ENCODE measurements around the gene RNF126. TPM values are rescaled to one million over a fixed set of nuclear protein-coding genes. Genes with fewer than 3 reads are reported as not detected.
A peak's percentile ranks its signal among the peaks of the same experiment; 100 is the strongest.

RNF126 gene
- total RNA-seq, 1 donor from 2014 or later: 32.9 TPM

- no peak for TF ChIP-seq CTCF (IDR thresholded peaks at IDR 0.05)
- Histone ChIP-seq H3K4me3 (no peak overlapping the region), H3K27ac (no peak overlapping the region), H3K4me1 (no peaks in the 10 kb centered on the region), H3K27me3 (no peaks in the 10 kb centered on the region), H3K36me3 (no peaks in the 10 kb centered on the region), H3K9me3 (no peaks in the 10 kb centered on the region)
- no peak for DNase-seq
- ATAC-seq: no peak
- intact Hi-C loops (cut with DNase I): no loop called here
Measured at GRCh38 chr19:687569-688166, 24.7 kb upstream of the RNF126 start.

GRCh38 chr19:686589-687297 lies 23.7 kb upstream of the RNF126 start:
- Histone ChIP-seq H3K27me3 (no peaks in the 10 kb centered on the region), H3K4me1 (no peaks in the 10 kb centered on the region), H3K9me3 (no peaks in the 10 kb centered on the region), H3K36me3 (no peaks in the 10 kb centered on the region), H3K27ac (no peak overlapping the region), H3K4me3 (no peak overlapping the region)
- no peak for TF ChIP-seq CTCF (IDR thresholded peaks at IDR 0.05)
- no peak for DNase-seq
- intact Hi-C loops (cut with DNase I): no loop called here
- ATAC-seq: no peak

GRCh38 chr19:685454-685931 lies 22.5 kb upstream of the RNF126 start:
- ATAC-seq (no peak), DNase-seq (no peak)
- H3K4me1 ChIP-seq: no peaks in the 10 kb centered on the region
- intact Hi-C loops (cut with DNase I): no loop called here
- no peak for TF ChIP-seq CTCF (IDR thresholded peaks at IDR 0.05)
- no peak overlapping the region for H3K27ac ChIP-seq
- no peak overlapping the region for H3K4me3 ChIP-seq
- H3K36me3 ChIP-seq: no peaks in the 10 kb centered on the region
- no peaks in the 10 kb centered on the region for H3K27me3 ChIP-seq
- H3K9me3 ChIP-seq: no peaks in the 10 kb centered on the region

- Histone ChIP-seq H3K27ac (no peak overlapping the region), H3K27me3 (no peaks in the 10 kb centered on the region), H3K9me3 (no peaks in the 10 kb centered on the region), H3K4me3 (no peak overlapping the region), H3K4me1 (peaks cover 16% of the 10 kb centered on the region), H3K36me3 (no peaks in the 10 kb centered on the region)
- intact Hi-C loops (cut with DNase I): no loop called here
- TF ChIP-seq CTCF (IDR thresholded peaks at IDR 0.05): no peak
- ATAC-seq: no peak
- DNase-seq: peak; percentile 70
Measured at GRCh38 chr19:682678-683320, 19.8 kb upstream of the RNF126 start.

- no peaks in the 10 kb centered on the region for H3K27me3 ChIP-seq
- ATAC-seq: no peak
- no peaks in the 10 kb centered on the region for H3K36me3 ChIP-seq
- intact Hi-C loops (cut with DNase I): no loop called here
- peaks cover 19% of the 10 kb centered on the region for H3K4me1 ChIP-seq
- TF ChIP-seq CTCF (IDR thresholded peaks at IDR 0.05): no peak
- no peaks in the 10 kb centered on the region for H3K9me3 ChIP-seq
- peak; percentile 97 for DNase-seq
- H3K27ac ChIP-seq: peak overlapping the region; percentile 73
- peak overlapping the region; percentile 68 for H3K4me3 ChIP-seq
Measured at GRCh38 chr19:681029-682019, 18.3 kb upstream of the RNF126 start.
